Measurements from ENCODE around the gene MOCS1.

The MOCS1 gene

DNA sequence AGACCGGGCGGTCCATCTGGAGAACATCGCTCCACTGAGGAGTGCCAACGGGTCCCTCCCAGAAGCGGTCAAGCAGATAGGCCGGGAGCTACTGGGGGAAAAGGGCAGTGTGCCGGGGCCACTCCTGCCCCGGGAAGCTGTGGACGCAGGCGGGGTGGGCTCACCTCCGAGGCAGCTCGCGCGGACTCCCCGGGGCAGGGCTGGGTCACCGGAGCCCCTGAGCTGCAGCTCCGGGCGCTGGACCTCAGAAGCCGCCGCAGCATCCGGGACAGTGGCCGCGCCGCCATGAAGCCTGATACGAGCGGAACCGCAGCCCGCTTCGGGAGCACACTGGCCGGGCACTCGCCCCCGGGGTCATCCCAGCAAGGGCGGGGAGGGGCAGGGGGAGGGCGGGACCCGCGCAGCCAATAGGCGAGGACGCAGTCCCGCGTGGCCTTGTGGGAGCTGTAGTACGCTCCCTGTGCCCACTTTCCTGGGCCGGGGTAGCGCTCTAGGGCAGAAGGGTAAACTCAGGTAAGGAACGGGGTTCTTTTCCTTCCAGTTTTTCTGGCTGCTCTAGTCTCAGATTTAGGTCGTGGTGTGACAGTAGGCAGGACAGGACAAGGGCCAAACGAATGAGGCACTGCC, at the start of gene MOCS1 (continued):
- TF ChIP-seq OVOL3 (tag by site-specific recombination; IDR thresholded peaks at IDR 0.05): no peak
- TF ChIP-seq GLIS1 (tag by site-specific recombination; IDR thresholded peaks at IDR 0.05): peak; percentile 57; the same call in 1 of the 2 replicates
- TF ChIP-seq ZXDB (tag by site-specific recombination; IDR thresholded peaks at IDR 0.05): peak; percentile 95
- TF ChIP-seq KLF16 (tag by site-specific recombination; IDR thresholded peaks at IDR 0.05): peak; percentile 51; the same call in 1 of the 2 replicates
- no peak for TF ChIP-seq ZNF549 (tag by site-specific recombination; IDR thresholded peaks at IDR 0.05)
- TF ChIP-seq SP7 (tag by site-specific recombination; IDR thresholded peaks at IDR 0.05): peak; percentile 58; the same call in 1 of the 2 replicates
- no peak for TF ChIP-seq MZF1 (tag by site-specific recombination; IDR thresholded peaks at IDR 0.05; ENCODE audit: borderline replicate concordance)
- TF ChIP-seq ZNF670 (tag by site-specific recombination; IDR thresholded peaks at IDR 0.05; ENCODE audit: low read depth): no peak
- TF ChIP-seq, protein P1, sequence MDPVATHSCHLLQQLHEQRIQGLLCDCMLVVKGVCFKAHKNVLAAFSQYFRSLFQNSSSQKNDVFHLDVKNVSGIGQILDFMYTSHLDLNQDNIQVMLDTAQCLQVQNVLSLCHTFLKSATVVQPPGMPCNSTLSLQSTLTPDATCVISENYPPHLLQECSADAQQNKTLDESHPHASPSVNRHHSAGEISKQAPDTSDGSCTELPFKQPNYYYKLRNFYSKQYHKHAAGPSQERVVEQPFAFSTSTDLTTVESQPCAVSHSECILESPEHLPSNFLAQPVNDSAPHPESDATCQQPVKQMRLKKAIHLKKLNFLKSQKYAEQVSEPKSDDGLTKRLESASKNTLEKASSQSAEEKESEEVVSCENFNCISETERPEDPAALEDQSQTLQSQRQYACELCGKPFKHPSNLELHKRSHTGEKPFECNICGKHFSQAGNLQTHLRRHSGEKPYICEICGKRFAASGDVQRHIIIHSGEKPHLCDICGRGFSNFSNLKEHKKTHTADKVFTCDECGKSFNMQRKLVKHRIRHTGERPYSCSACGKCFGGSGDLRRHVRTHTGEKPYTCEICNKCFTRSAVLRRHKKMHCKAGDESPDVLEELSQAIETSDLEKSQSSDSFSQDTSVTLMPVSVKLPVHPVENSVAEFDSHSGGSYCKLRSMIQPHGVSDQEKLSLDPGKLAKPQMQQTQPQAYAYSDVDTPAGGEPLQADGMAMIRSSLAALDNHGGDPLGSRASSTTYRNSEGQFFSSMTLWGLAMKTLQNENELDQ (tag by site-specific recombination; IDR thresholded peaks at IDR 0.05; ENCODE audit: low read depth): no peak
- TF ChIP-seq, protein P2, sequence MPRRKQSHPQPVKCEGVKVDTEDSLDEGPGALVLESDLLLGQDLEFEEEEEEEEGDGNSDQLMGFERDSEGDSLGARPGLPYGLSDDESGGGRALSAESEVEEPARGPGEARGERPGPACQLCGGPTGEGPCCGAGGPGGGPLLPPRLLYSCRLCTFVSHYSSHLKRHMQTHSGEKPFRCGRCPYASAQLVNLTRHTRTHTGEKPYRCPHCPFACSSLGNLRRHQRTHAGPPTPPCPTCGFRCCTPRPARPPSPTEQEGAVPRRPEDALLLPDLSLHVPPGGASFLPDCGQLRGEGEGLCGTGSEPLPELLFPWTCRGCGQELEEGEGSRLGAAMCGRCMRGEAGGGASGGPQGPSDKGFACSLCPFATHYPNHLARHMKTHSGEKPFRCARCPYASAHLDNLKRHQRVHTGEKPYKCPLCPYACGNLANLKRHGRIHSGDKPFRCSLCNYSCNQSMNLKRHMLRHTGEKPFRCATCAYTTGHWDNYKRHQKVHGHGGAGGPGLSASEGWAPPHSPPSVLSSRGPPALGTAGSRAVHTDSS (tag by site-specific recombination; IDR thresholded peaks at IDR 0.05): no peak
- peak; percentile 39 for TF ChIP-seq ZIC2 (tag by site-specific recombination; IDR thresholded peaks at IDR 0.05)
- TF ChIP-seq YY1 (tag by site-specific recombination; IDR thresholded peaks at IDR 0.05): no peak
- TF ChIP-seq ZNF155 (tag by site-specific recombination; IDR thresholded peaks at IDR 0.05): no peak
- TF ChIP-seq ZNF529 (tag by site-specific recombination; IDR thresholded peaks at IDR 0.05; ENCODE audit: insufficient replicate concordance): no peak
- TF ChIP-seq ZNF561 (tag by site-specific recombination; IDR thresholded peaks at IDR 0.05; ENCODE audit: borderline replicate concordance): no peak
- TF ChIP-seq ZNF24 (tag by site-specific recombination; IDR thresholded peaks at IDR 0.05): no peak
- no peak for TF ChIP-seq PRDM1 (tag by site-specific recombination; IDR thresholded peaks at IDR 0.05)
- TF ChIP-seq SCRT2 (tag by site-specific recombination; IDR thresholded peaks at IDR 0.05): no peak
- TF ChIP-seq ZNF501 (tag by site-specific recombination; IDR thresholded peaks at IDR 0.05): 0 out of 2 replicates have a peak, but pooled peaks have one; percentile 39
- no peak for TF ChIP-seq ZNF146 (tag by site-specific recombination; IDR thresholded peaks at IDR 0.05)
- no peak for TF ChIP-seq MYNN (tag by site-specific recombination; IDR thresholded peaks at IDR 0.05; ENCODE audit: borderline replicate concordance)
- TF ChIP-seq ZNF654 (tag by site-specific recombination; IDR thresholded peaks at IDR 0.05; ENCODE audit: low read depth): no peak
- no peak for TF ChIP-seq ZNF664 (tag by site-specific recombination; IDR thresholded peaks at IDR 0.05)
- no peak for TF ChIP-seq ZNF777 (tag by site-specific recombination; IDR thresholded peaks at IDR 0.05; ENCODE audit: borderline replicate concordance)
- no peak for TF ChIP-seq TCF7L2 (IDR thresholded peaks at IDR 0.05; ENCODE audit: borderline replicate concordance, low read depth, low read length)
- no peak for TF ChIP-seq ZBTB1 (tag by site-specific recombination; IDR thresholded peaks at IDR 0.05)
- no peak for TF ChIP-seq ZNF37A (tag by site-specific recombination; IDR thresholded peaks at IDR 0.05)
- 0 out of 2 replicates have a peak, but pooled peaks have one; percentile 40 for TF ChIP-seq ZNF341 (tag by site-specific recombination; IDR thresholded peaks at IDR 0.05; ENCODE audit: low read depth)
- TF ChIP-seq ZNF302 (tag by site-specific recombination; IDR thresholded peaks at IDR 0.05; ENCODE audit: low read depth): no peak
